ENCODE measurements around the gene RXRG. TPM values are rescaled to one million over a fixed set of nuclear protein-coding genes. Genes with fewer than 3 reads are reported as not detected.

The RXRG gene
- total and polyA plus RNA-seq, 9 of the 15 experiments (the other 6 are each of a cell fraction or from before 2014, with no cell fraction given): not detected

GRCh38 chr1:165356876-165357275, 88.0 kb downstream of the RXRG start (continued):
- TF ChIP-seq MTA2 (IDR thresholded peaks at IDR 0.05; ENCODE audit: low read depth): no peak
- no peak for TF ChIP-seq ZFP30 (CRISPR knock-in tag; IDR thresholded peaks at IDR 0.05; ENCODE audit: borderline replicate concordance)
- no peak for TF ChIP-seq KAT2B (IDR thresholded peaks at IDR 0.05; ENCODE audit: low read depth, low read length)
- TF ChIP-seq DDX20 (tag; IDR thresholded peaks at IDR 0.05; ENCODE audit: low read depth): no peak
- no peak for TF ChIP-seq AFF4 (CRISPR knock-in tag; IDR thresholded peaks at IDR 0.05)
- no peak for TF ChIP-seq ZNF316 (IDR thresholded peaks at IDR 0.05)
- no peak for TF ChIP-seq SRSF7 (optimal IDR thresholded peaks at IDR 0.05; ENCODE audit: low read depth, low read length)
- no peak for TF ChIP-seq PTBP1 (IDR thresholded peaks at IDR 0.05; ENCODE audit: low read depth, low read length)
- TF ChIP-seq MLX (CRISPR knock-in tag; conservative IDR thresholded peaks at IDR 0.05): no peak
- no peak for TF ChIP-seq SFPQ (IDR thresholded peaks at IDR 0.05; ENCODE audit: low read depth, low read length)
